ENCODE results near the gene ZNF280B.

DNA sequence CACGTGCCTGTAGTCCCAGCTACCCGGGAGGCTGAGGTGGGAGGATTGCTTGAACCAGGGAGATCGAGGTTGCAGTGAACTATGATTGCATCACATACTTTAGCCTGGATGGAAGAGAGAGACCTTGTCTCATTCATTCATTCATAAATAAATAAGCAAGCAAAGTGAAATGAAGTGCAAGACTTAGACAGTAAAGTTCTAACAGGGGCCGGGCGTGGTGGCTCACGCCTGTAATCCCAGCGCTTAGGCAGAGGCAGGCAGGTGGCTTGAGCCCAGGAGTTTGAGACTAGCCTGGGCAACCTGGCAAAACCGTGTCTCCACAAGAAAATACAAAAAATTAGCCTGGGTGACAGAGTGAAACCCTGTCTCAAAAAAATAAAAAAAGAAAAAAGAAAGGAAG, 13.1 kb upstream of the ZNF280B start:
- TF ChIP-seq CTCF (IDR thresholded peaks at IDR 0.05) (no peak), POLR2A (IDR thresholded peaks at IDR 0.05) (no peak)

Measured in uterus (tissue), 2 donors.